ENCODE measurements around the gene BID. TPM values are rescaled to one million over a fixed set of nuclear protein-coding genes. Genes with fewer than 3 reads are reported as not detected.

The BID gene
- total and polyA plus RNA-seq, 10 of the 15 experiments (the other 5 are each of a cell fraction or from before 2014, with no cell fraction given): 7.9 to 241 (median 136) TPM

DNA sequence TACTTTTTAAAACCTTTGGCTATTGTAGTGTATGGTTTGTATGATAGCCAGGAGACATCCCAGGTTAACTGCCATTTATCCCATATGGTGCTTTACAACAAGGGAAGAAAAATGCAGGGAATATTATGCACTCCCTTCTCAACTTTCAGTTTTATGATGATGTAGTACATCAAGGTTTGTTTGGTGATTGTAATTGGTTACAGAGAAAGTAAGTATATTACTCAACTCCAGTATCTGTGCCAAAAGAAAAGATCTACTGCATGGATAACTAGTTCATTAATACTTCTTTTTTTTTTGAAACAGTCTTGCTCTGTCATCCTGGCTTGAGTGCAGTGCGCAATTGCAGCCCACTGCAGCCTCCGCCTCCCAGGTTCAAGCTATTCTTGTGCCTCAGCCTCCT, 70.5 kb downstream of the BID start (continued):
- TF ChIP-seq, protein P1, sequence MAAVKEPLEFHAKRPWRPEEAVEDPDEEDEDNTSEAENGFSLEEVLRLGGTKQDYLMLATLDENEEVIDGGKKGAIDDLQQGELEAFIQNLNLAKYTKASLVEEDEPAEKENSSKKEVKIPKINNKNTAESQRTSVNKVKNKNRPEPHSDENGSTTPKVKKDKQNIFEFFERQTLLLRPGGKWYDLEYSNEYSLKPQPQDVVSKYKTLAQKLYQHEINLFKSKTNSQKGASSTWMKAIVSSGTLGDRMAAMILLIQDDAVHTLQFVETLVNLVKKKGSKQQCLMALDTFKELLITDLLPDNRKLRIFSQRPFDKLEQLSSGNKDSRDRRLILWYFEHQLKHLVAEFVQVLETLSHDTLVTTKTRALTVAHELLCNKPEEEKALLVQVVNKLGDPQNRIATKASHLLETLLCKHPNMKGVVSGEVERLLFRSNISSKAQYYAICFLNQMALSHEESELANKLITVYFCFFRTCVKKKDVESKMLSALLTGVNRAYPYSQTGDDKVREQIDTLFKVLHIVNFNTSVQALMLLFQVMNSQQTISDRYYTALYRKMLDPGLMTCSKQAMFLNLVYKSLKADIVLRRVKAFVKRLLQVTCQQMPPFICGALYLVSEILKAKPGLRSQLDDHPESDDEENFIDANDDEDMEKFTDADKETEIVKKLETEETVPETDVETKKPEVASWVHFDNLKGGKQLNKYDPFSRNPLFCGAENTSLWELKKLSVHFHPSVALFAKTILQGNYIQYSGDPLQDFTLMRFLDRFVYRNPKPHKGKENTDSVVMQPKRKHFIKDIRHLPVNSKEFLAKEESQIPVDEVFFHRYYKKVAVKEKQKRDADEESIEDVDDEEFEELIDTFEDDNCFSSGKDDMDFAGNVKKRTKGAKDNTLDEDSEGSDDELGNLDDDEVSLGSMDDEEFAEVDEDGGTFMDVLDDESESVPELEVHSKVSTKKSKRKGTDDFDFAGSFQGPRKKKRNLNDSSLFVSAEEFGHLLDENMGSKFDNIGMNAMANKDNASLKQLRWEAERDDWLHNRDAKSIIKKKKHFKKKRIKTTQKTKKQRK (IDR thresholded peaks at IDR 0.05; ENCODE audit: low read depth, low read length): no peak
- no peak for TF ChIP-seq POLR2AphosphoS2 (IDR thresholded peaks at IDR 0.05; ENCODE audit: low read depth, low read length)
- no peak for TF ChIP-seq HDAC2 (IDR thresholded peaks at IDR 0.05)
- TF ChIP-seq, protein P2, sequence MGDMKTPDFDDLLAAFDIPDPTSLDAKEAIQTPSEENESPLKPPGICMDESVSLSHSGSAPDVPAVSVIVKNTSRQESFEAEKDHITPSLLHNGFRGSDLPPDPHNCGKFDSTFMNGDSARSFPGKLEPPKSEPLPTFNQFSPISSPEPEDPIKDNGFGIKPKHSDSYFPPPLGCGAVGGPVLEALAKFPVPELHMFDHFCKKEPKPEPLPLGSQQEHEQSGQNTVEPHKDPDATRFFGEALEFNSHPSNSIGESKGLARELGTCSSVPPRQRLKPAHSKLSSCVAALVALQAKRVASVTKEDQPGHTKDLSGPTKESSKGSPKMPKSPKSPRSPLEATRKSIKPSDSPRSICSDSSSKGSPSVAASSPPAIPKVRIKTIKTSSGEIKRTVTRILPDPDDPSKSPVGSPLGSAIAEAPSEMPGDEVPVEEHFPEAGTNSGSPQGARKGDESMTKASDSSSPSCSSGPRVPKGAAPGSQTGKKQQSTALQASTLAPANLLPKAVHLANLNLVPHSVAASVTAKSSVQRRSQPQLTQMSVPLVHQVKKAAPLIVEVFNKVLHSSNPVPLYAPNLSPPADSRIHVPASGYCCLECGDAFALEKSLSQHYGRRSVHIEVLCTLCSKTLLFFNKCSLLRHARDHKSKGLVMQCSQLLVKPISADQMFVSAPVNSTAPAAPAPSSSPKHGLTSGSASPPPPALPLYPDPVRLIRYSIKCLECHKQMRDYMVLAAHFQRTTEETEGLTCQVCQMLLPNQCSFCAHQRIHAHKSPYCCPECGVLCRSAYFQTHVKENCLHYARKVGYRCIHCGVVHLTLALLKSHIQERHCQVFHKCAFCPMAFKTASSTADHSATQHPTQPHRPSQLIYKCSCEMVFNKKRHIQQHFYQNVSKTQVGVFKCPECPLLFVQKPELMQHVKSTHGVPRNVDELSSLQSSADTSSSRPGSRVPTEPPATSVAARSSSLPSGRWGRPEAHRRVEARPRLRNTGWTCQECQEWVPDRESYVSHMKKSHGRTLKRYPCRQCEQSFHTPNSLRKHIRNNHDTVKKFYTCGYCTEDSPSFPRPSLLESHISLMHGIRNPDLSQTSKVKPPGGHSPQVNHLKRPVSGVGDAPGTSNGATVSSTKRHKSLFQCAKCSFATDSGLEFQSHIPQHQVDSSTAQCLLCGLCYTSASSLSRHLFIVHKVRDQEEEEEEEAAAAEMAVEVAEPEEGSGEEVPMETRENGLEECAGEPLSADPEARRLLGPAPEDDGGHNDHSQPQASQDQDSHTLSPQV (IDR thresholded peaks at IDR 0.05): no peak
- no peak for TF ChIP-seq SIN3A (IDR thresholded peaks at IDR 0.05; ENCODE audit: low read depth, low read length)

DNA sequence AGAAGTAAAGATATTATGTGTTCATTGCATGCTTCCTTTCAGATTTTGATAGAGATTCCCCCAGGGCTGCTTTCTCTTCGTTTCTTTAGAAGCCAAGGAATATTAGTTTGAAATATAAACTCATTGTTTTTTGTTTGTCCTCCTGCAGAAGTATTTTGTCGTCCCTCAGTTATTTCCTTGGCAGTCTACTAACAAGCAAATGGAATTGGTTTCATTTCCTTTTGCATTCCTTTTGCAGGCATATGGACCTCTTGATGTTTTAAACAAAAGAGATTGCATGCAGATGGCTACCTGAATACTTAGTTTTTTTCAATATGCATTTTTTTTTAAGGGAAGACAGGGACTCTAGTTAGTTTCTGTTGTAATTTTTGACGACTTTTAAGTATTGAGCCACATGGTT, 73.5 kb downstream of the BID start:
- peaks cover 0 to 2% of the 10 kb centered on the region in 2 experiments; a peak in 1 of 4 replicates for H3K36me3 ChIP-seq (ENCODE audit: control insufficient read depth in 2 of 2, insufficient read depth in 2 of 2, low read length in 1 of 2)
- FAIRE-seq: no peak
- ChIA-PET CTCF (no interaction called here), SMC1A (ENCODE audit: uncharacterized antibody, unreplicated experiment) (no interaction called here), POLR2A (no interaction called here), RAD21 (ENCODE audit: unreplicated experiment) (no interaction called here)
- WGBS (ENCODE audit: insufficient coverage, insufficient replicate concordance, low lambda C conversion rate, missing lambda C conversion rate): 91% methylated on average over 3 of the region's 3 CpGs
- intact Hi-C loops (cut with micrococcal nuclease; ENCODE audit: unreplicated experiment): loop anchor here (10.0 kb wide), 1 partner anchor 66 kb away; the partner anchor contains the start of gene BCL2L13
- no peak overlapping the region for H3K27ac ChIP-seq (ENCODE audit: control insufficient read depth, insufficient read depth)
- H3K27me3 ChIP-seq (replicated peaks in 1 of 2; ENCODE audit: control insufficient read depth in 2 of 2, insufficient read depth in 2 of 2, low read length in 1 of 2): no peaks in the 10 kb centered on the region
- H3K4me1 ChIP-seq (ENCODE audit: control insufficient read depth, insufficient read depth, low read length): peaks cover 4% of the 10 kb centered on the region
- H3K9ac ChIP-seq (ENCODE audit: control insufficient read depth, insufficient read depth, low read length): no peak overlapping the region
- H2AFZ ChIP-seq (ENCODE audit: control insufficient read depth, low read depth, low read length): no peak overlapping the region
- H4K20me1 ChIP-seq (ENCODE audit: control insufficient read depth, insufficient read depth): no peaks in the 10 kb centered on the region
- no peak for DNase-seq (ENCODE audit: low read depth, low spot score)
- in situ Hi-C loops (cut with MboI): no loop called here
- H3K79me2 ChIP-seq (ENCODE audit: control insufficient read depth, insufficient read depth, low read length): no peaks in the 10 kb centered on the region
- H3K4me2 ChIP-seq (ENCODE audit: control insufficient read depth, insufficient read depth): no peak overlapping the region
- no peak overlapping the region for H3K4me3 ChIP-seq
- no peaks in the 10 kb centered on the region for H3K9me3 ChIP-seq (replicated peaks; ENCODE audit: control insufficient read depth, insufficient read depth, low read length)
- BruUV-seq (replicated peaks): no TSS peak
- TF ChIP-seq NR2F1 (conservative IDR thresholded peaks at IDR 0.05): no peak
- TF ChIP-seq, protein P3, sequence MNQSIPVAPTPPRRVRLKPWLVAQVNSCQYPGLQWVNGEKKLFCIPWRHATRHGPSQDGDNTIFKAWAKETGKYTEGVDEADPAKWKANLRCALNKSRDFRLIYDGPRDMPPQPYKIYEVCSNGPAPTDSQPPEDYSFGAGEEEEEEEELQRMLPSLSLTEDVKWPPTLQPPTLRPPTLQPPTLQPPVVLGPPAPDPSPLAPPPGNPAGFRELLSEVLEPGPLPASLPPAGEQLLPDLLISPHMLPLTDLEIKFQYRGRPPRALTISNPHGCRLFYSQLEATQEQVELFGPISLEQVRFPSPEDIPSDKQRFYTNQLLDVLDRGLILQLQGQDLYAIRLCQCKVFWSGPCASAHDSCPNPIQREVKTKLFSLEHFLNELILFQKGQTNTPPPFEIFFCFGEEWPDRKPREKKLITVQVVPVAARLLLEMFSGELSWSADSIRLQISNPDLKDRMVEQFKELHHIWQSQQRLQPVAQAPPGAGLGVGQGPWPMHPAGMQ (IDR thresholded peaks at IDR 0.05; ENCODE audit: borderline replicate concordance): no peak
- no peak for TF ChIP-seq RUNX3 (IDR thresholded peaks at IDR 0.05; ENCODE audit: low read length)
- no peak for TF ChIP-seq RFX5 (IDR thresholded peaks at IDR 0.05; ENCODE audit: low read depth, low read length)
- no peak for TF ChIP-seq ESRRA (IDR thresholded peaks at IDR 0.05; ENCODE audit: low read length)
- TF ChIP-seq, protein P4, sequence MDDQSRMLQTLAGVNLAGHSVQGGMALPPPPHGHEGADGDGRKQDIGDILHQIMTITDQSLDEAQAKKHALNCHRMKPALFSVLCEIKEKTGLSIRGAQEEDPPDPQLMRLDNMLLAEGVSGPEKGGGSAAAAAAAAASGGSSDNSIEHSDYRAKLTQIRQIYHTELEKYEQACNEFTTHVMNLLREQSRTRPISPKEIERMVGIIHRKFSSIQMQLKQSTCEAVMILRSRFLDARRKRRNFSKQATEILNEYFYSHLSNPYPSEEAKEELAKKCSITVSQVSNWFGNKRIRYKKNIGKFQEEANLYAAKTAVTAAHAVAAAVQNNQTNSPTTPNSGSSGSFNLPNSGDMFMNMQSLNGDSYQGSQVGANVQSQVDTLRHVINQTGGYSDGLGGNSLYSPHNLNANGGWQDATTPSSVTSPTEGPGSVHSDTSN (IDR thresholded peaks at IDR 0.05; ENCODE audit: insufficient replicate concordance, low read depth, low read length): no peak
- no peak for TF ChIP-seq NBN (IDR thresholded peaks at IDR 0.05)
- no peak for ATAC-seq

All from GM12878 (cell line).